SH-SY5Y (cell line): Measurements from ENCODE around the gene NRG4.

ENCODE experiments used
- GATA2 ChIP-seq: IDR thresholded peaks from 2 replicates; pipeline ENCODE4 v1.6.1; 2011; ENCODE audit warnings: mild to moderate bottlenecking, low read depth, low read length
- GATA3 ChIP-seq: IDR thresholded peaks from 2 replicates; pipeline ENCODE4 v1.6.1; 2011; ENCODE audit warnings: low read depth, mild to moderate bottlenecking, low read length, moderate library complexity

Gene NRG4

DNA sequence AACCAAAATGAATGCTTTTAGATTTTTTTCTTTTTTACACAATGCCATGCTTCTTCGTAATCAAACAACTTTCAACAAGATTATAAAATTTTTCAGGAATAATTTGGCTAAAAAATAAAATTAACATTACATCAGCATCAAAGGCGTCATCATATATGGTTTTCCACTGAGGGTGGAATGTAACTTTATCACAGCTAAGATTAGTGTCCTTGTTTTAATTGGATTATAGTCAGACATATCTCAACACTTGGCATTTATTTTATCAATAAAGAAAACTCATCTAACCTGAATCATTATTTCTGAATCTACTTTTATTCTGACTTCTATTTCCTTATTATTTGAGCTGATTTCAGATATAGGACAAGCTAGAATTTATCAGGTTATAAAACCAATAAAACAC is 1.6 kb downstream of the NRG4 start:
- TF ChIP-seq GATA2 (no peak), GATA3 (no peak)

DNA sequence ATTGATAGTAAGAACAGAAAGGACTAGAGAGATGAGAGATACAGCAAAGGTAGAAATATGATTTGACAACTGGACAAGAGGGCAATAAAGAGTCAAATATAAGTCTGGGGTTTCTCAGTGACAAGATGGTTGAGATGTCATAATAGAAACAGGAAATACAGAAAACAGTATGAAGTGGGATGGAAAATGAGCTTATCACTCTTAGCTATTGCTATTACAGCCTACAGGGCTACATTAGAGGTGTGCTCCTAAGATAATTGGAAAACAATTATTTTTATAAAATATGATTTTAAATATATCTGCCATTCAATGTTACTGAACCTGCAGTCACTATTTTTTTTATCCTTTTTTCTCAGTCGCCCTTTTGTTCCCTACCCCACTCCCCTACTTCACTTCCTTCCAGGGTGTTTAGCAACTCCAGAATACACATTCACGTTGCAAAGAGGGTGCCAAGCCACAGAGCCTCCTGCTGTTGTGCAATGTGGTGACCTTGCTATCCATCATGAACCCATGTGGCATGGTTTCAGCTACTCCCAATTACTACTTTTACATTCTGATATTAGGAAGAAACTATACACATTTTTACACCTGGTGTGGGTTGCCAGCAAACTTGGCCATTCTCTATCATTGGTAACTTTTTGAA is 6.0 kb downstream of the NRG4 start:
- TF ChIP-seq GATA2 (no peak), GATA3 (no peak)

DNA sequence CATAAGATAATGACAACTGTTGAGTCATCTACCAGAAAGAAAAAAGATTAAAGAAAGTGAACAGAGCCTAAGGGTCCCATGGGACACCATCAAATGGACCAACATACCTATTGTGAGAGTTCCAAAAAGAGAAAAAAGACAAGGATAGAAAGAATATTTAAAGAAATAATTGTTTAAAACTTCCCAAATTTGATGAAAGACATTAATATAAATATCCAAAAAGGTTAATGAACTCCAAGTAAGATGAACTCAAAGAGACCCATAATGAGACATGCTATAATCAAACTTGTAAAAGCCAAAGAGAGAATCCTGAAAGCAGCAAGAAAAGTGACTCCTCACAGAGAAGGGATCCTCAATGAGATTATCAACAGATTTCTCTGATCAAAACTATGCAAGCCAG is 8.9 kb downstream of the NRG4 start:
- no peak for TF ChIP-seq GATA2
- TF ChIP-seq GATA3: no peak

DNA sequence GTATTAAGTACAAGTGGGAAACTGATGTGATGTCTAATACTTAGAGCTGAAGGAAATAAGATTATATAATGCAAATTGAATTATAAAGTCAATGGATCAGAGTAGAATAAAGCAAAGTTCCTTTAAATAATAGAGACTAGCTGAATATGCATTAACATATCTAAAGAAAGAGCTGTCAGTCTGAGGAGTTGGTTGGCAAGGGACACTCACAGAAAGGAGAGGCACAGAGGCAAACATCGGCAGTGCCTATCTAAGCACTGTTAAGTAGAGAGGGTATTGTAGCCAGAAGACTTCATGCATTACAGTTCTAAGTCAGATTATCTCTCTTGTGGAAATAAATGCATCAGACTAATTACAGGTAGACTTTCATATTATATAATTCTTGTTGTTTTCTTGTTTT is 16.6 kb downstream of the NRG4 start:
- TF ChIP-seq GATA2: no peak
- no peak for TF ChIP-seq GATA3

DNA sequence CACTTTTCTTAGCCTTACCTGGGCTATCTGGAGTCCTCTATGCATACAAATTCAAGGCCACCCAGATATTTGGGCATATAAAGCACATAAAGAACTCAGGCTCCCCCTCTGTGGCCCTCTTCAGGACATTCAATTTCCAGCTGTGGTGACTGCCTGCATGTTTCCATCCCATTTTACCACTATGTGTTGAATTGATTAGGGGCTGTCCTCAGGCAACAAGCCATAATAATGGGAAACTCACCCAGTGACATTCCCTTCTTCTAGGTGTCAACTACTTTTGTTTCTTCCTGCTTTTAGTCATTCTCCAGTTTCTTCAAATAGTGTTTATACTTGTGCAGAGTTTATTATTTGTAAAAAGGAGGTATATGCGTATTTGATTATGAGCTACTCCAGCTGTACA is 18.0 kb downstream of the NRG4 start:
- TF ChIP-seq GATA2 (no peak), GATA3 (no peak)

DNA sequence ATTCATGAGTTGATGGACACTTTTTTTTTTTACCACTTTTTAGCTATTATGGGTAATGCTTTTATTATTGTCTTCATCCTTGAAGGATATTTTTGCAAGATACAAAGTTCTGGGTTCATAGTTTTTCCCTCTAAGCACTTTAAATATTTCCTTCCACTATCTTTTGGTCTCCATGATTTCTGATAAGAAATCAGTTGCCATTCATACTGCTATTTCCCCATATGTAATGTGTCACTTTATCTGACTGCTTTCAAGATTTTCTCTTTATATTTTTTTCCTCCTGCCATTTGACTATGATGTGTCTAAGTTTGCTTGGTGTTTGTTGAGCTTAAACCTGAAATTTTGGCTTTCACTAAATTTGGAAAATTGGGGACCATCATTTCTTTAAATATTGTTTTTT is 19.3 kb downstream of the NRG4 start:
- TF ChIP-seq GATA2 (no peak), GATA3 (no peak)

DNA sequence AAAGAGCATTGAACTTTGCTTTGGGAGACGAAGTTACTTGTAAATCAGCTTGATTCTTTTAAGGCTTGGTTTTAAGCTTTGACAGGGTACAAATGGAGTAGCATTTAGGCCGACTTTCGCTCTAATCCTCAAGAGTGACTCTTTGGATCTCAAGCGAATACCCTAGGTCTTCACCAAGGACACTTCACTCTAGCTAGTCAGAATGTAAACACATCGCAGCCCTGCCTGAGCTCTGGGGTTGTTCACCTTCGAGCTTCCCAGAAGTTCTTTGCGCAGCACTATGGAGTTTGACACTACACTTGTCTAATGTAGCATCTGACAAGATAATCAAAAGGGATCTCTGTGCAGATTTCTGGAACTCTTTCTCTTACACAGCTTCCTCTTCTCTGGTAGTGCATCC is 22.3 kb downstream of the NRG4 start:
- TF ChIP-seq GATA3: no peak
- no peak for TF ChIP-seq GATA2

DNA sequence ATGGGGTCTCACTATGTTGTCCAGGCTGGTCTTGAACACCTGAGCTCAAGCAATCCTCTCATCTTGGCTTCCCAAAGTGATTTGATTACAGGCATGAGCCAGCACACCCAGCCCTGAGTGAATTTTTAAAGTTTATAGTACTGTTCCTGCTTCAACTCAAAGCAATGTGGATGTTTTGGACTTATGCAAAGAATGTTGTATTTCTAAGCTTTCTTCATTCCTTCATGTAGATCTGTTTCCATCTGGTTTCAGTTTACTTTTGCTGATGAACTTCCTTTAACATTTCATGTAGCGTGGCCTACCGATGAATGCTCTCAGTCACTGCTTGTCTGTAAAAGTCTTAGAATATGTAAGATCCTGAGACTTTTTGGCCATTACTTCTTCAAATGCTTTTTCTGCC is 23.2 kb downstream of the NRG4 start:
- TF ChIP-seq GATA3: no peak
- TF ChIP-seq GATA2: no peak

DNA sequence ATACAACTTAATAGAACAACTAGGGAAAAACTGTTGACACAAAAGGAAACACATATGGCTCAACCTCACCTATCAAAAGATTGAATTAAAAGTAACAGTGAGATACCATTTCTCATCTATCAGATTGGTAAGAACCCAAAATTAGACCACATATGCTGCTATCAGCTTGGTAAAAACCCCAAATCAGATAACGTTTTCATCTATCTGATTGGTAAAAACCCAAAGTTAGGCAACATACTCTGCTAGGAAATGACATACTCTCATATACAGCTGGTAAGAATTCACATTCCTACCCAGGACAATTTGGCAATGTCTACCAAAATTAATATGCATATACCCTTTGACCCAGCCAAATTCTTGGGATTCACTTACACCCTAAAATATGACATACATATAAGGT is 26.3 kb downstream of the NRG4 start:
- no peak; the same call in 1 of the 2 replicates for TF ChIP-seq GATA2
- no peak for TF ChIP-seq GATA3

DNA sequence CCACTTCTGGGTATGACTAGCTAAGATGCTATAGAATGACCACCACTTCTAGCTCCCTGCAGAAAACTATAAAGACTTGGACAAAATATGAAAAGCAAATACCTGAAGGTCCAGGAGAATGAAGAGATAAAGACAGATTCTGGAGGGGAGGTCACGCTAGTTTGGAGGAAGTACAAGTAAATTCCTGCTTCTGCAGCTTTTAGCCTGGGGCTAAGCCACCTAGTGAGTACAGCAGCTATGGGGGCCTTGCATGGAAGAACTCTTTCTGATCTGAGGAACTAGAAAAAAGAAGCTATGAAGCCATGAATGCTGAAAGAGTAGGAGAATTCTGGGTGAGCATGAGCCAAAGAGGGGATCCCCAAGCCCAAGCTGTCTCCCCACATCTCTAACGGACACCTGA is 29.8 kb downstream of the NRG4 start:
- TF ChIP-seq GATA3: no peak
- TF ChIP-seq GATA2: no peak

DNA sequence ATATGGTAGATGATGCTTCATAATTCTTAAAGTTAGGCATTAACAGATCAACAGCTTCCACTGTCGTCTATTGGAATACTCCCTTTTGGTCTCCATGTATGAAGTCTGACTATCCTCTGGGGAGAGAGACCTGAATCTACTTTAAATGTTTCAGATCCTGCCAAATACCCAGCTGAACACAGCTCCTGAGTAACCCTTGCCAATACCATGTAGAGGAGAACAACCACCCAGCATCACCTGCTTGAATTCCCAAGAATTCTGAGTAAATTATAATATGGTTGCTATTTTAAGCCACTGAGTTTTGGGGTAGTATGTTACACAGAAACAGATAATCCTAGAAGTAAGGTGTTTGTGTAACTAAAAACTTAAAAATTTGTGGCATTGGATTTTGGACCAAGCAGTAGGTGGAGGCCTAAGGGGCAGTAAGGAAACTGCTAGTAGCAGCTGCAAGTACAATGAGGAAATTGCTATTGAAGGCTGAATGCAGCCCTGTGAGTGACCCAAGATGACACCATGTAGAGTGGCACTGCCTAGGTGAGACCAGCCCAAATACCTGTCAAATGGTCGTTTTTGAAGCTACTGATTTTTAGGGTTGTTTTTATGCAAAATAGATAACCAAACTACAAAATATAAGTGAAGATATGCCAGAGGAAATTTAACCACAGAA is 30.9 kb downstream of the NRG4 start:
- TF ChIP-seq GATA2 (no peak), GATA3 (no peak)

DNA sequence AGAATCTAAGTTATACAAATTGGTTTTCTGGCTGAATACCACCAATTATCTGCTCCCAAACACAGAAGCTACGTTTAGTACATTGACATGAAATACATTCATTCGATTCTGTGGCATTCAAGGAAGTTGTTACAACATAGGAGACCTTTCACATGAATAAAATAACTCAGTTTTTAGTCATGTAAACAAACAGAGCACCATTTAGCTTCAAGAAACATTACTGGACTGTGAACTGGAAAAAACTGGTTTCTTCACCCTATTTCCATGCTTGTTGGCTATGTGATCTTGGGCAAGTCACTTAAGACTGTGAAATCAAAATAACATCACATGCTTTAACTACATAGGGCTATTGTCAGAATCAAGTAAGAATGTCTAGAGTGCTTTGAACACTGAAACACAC is 46.2 kb downstream of the NRG4 start:
- no peak for TF ChIP-seq GATA2
- TF ChIP-seq GATA3: no peak

DNA sequence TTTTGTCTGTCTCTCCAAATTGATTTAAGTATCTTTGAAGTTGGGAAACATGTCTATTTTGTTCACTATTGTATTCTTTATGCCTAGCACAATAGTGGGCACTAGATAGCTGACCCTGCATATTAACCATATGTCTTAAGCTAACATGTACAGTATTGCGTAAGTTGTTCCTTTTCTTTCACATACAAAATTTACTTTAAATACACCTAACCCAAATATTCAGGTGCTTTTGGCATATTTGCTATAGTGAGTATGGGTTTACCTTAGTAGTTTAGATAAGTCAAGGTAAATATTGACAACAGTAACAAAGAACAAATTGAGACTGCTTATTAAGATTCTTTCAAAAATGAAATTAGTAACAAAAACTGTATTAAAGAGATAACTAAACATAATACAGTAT is 50.9 kb downstream of the NRG4 start:
- TF ChIP-seq GATA3 (no peak), GATA2 (no peak)

DNA sequence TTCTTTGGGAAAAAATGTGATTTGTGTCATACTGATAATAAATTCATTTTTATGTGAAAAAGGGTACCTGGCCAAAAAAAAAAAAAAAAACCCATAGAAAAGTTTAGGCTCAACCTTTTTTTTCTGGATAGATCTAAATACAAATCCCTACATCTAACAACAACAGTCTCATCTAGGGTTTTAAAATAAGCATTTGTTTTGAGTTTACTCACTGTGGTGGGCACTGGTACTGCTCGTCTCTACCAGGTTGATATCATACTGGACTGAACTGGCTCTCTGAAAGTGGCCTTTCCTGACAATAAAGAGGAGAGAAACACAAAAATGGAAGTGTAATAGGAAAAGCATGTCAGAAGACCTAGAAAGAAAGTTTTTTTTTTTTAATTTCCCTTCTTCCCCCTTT is 56.5 kb downstream of the NRG4 start:
- no peak for TF ChIP-seq GATA3
- TF ChIP-seq GATA2: no peak

DNA sequence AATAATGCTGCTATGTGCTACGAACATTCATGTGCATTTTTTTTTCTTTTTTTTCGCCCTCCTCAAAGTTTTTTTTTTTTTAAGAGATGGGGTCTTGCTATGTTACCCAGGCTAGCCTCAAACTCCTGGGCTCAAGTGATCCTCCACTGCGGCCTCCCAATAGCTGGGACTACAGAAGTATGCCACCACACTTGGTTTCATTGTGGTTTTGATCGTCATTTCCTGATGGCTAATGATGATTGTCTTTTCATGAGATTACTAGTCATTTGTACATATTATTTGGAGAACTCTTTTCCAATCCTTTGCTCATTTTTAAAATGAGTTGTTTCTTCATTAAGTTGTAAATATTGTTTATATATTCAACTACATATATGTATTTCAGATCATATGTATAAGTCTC is 59.7 kb downstream of the NRG4 start:
- no peak for TF ChIP-seq GATA2
- no peak for TF ChIP-seq GATA3

DNA sequence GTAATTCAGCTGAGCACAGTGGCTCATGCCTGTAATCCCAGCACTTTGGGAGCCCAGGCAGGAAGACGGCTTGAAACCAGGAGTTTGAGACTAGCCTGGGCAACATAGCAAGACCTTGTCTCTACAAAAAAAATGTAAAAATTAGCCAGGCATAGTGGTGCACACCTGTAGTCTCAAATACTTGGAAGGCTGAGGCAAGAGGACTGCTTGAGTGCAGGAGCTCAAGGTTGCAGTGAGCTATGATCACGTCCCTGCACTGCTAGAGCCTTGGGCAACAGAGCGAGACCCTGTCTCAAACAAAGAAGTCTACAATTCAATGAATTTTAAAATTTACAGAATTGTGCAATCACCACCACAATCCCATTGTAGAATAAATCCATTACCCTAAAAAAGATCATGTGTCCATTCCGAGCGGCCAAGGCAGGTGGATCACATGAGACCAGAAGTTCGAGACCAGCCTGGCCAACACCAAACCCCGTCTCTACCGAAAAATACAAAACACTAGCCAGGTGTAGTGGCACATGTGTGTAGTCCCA is 63.4 kb downstream of the NRG4 start:
- TF ChIP-seq GATA2: no peak
- no peak for TF ChIP-seq GATA3
